ENCODE measurements around the gene NCAM1. TPM values are rescaled to one million over a fixed set of nuclear protein-coding genes. Genes with fewer than 3 reads are reported as not detected.

NCAM1 gene
- total RNA-seq, 1 experiment from 2014 or later, result 0.22 TPM

- TF ChIP-seq ZBTB33 (IDR thresholded peaks at IDR 0.05; ENCODE audit: extremely low read depth, insufficient replicate concordance, low read length), result no peak
- no peak for TF ChIP-seq SP1 (IDR thresholded peaks at IDR 0.05; ENCODE audit: low read depth)
Observed at GRCh38 chr11:113103932-113104690, 142.9 kb downstream of the NCAM1 start (continued).

DNA sequence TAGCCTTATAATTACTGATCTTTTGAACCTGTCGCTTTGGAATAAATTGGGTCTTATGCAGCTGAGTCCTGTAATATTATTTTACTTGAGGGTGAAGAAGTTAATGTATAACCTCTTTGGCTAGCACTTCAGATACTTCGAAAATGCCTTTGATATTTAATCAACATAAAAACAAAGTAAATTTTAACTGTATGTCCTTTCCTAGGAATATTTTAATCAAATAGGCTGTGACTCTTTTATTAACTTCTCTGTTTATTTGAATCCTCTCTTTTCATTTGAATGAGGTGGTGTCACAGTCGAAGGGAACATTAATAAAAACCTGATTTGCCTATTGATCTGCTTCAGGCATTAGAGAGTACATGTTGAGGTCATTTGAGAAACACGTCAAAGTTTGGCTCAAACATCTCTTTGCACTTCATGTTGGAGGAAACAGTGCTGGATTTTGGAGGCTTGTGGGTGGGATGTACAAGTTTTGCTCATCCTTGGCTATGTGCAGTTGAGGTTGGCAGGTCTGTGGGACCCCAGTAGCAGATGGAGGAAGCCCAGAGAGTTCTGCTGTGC is 143.6 kb downstream of the NCAM1 start:
- no peak for DNase-seq (ENCODE audit: low read depth, low spot score)
- ChIA-PET RAD21 (ENCODE audit: low non-redundant PET in 1 of 2, low total read pairs in 2 of 2, uncharacterized antibody in 2 of 2, unreplicated experiment in 2 of 2) (no interaction called here), POLR2A (no interaction called here), CTCF (no interaction called here)
- Histone ChIP-seq H3K4me2 (ENCODE audit: low read length) (no peak overlapping the region), H3K36me3 (ENCODE audit: control insufficient read depth in 1 of 2, insufficient read depth in 2 of 2, low read length in 2 of 2) (no peaks in the 10 kb centered on the region), H4K20me1 (ENCODE audit: insufficient read depth) (no peaks in the 10 kb centered on the region), H3K27ac (ENCODE audit: low read depth, low read length) (no peak overlapping the region), H3K9me3 (ENCODE audit: control insufficient read depth in 1 of 2, insufficient read depth in 1 of 2, low read depth in 1 of 2, low read length in 2 of 2) (no peaks in the 10 kb centered on the region), H3K9me2 (ENCODE audit: insufficient read depth) (no peaks in the 10 kb centered on the region), H3K4me3 (replicated peaks in 1 of 2; ENCODE audit: low read depth in 1 of 2, low read length in 2 of 2) (no peak overlapping the region), H3K27me3 (ENCODE audit: insufficient read depth, low read length) (peaks cover 47% of the 10 kb centered on the region), H3K4me1 (ENCODE audit: control insufficient read depth in 1 of 2, insufficient read depth in 2 of 2, low read length in 2 of 2) (no peaks in the 10 kb centered on the region), H3K79me2 (ENCODE audit: insufficient read depth, low read length) (no peaks in the 10 kb centered on the region), H3K9ac (ENCODE audit: low read length) (no peak overlapping the region), H2AFZ (ENCODE audit: low read depth, low read length, poor library complexity, severe bottlenecking) (no peak overlapping the region)
- no peak for ATAC-seq
- no peak for TF ChIP-seq ZFX (IDR thresholded peaks at IDR 0.05)
- intact Hi-C loops (cut with micrococcal nuclease), result no loop called here
- BruUV-seq (replicated peaks), result no TSS peak

DNA sequence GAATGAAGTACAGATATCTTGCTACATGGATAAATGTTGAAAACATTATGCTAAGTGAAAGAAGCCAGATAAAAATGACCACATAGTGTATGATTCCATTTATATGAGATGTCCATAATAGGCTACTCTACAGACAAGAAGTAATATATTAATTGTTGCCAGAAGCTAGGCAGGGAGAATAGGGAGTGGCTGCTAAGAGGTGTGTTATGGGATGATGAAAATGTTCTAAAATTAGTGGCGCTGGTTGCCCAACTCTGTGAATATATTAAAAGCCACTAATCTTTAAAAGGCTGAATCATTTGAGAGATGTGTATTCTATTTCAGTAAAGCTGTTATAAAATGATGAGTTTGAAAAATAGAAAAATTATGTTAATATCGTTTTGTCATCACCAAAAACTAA is 144.4 kb downstream of the NCAM1 start:
- no peaks in the 10 kb centered on the region for H3K9me2 ChIP-seq (ENCODE audit: insufficient read depth)
- H3K4me2 ChIP-seq (ENCODE audit: low read length), result no peak overlapping the region
- H3K9ac ChIP-seq (ENCODE audit: low read length), result no peak overlapping the region
- ATAC-seq, result no peak
- H3K27me3 ChIP-seq (ENCODE audit: insufficient read depth, low read length), result peaks cover 42% of the 10 kb centered on the region
- ChIA-PET POLR2A (no interaction called here), RAD21 (ENCODE audit: low non-redundant PET in 1 of 2, low total read pairs in 2 of 2, uncharacterized antibody in 2 of 2, unreplicated experiment in 2 of 2) (no interaction called here), CTCF (no interaction called here)
- H3K79me2 ChIP-seq (ENCODE audit: insufficient read depth, low read length), result no peaks in the 10 kb centered on the region
- intact Hi-C loops (cut with micrococcal nuclease), result no loop called here
- BruUV-seq (replicated peaks), result no TSS peak
- H4K20me1 ChIP-seq (ENCODE audit: insufficient read depth), result no peaks in the 10 kb centered on the region
- no peaks in the 10 kb centered on the region for H3K9me3 ChIP-seq (ENCODE audit: control insufficient read depth in 1 of 2, insufficient read depth in 1 of 2, low read depth in 1 of 2, low read length in 2 of 2)
- no peak for DNase-seq (ENCODE audit: low read depth, low spot score)
- H2AFZ ChIP-seq (ENCODE audit: low read depth, low read length, poor library complexity, severe bottlenecking), result no peak overlapping the region
- no peak overlapping the region for H3K27ac ChIP-seq (ENCODE audit: low read depth, low read length)
- H3K4me3 ChIP-seq (replicated peaks in 1 of 2; ENCODE audit: low read depth in 1 of 2, low read length in 2 of 2), result no peak overlapping the region
- no peaks in the 10 kb centered on the region for H3K4me1 ChIP-seq (ENCODE audit: control insufficient read depth in 1 of 2, insufficient read depth in 2 of 2, low read length in 2 of 2)
- H3K36me3 ChIP-seq (ENCODE audit: control insufficient read depth in 1 of 2, insufficient read depth in 2 of 2, low read length in 2 of 2), result no peaks in the 10 kb centered on the region
- no peak for TF ChIP-seq CBX3 (IDR thresholded peaks at IDR 0.05; ENCODE audit: low read depth)
- TF ChIP-seq YY1 (IDR thresholded peaks at IDR 0.05; ENCODE audit: extremely low read depth, insufficient replicate concordance, low read depth, low read length), result no peak
- no peak for TF ChIP-seq ZFX (IDR thresholded peaks at IDR 0.05)
- TF ChIP-seq SRF (IDR thresholded peaks at IDR 0.05; ENCODE audit: low read depth), result no peak
- no peak for TF ChIP-seq JUND (IDR thresholded peaks at IDR 0.05)
- TF ChIP-seq MAX (IDR thresholded peaks at IDR 0.05), result no peak
- TF ChIP-seq ELF1 (IDR thresholded peaks at IDR 0.05; ENCODE audit: borderline replicate concordance, low read depth), result no peak
- no peak for TF ChIP-seq ZNF274 (IDR thresholded peaks at IDR 0.05; ENCODE audit: low read depth, low read length)
- TF ChIP-seq RAD21 (IDR thresholded peaks at IDR 0.05; ENCODE audit: low read depth), result no peak
- TF ChIP-seq FOSL1 (IDR thresholded peaks at IDR 0.05; ENCODE audit: low read depth), result no peak
- TF ChIP-seq, protein P1, sequence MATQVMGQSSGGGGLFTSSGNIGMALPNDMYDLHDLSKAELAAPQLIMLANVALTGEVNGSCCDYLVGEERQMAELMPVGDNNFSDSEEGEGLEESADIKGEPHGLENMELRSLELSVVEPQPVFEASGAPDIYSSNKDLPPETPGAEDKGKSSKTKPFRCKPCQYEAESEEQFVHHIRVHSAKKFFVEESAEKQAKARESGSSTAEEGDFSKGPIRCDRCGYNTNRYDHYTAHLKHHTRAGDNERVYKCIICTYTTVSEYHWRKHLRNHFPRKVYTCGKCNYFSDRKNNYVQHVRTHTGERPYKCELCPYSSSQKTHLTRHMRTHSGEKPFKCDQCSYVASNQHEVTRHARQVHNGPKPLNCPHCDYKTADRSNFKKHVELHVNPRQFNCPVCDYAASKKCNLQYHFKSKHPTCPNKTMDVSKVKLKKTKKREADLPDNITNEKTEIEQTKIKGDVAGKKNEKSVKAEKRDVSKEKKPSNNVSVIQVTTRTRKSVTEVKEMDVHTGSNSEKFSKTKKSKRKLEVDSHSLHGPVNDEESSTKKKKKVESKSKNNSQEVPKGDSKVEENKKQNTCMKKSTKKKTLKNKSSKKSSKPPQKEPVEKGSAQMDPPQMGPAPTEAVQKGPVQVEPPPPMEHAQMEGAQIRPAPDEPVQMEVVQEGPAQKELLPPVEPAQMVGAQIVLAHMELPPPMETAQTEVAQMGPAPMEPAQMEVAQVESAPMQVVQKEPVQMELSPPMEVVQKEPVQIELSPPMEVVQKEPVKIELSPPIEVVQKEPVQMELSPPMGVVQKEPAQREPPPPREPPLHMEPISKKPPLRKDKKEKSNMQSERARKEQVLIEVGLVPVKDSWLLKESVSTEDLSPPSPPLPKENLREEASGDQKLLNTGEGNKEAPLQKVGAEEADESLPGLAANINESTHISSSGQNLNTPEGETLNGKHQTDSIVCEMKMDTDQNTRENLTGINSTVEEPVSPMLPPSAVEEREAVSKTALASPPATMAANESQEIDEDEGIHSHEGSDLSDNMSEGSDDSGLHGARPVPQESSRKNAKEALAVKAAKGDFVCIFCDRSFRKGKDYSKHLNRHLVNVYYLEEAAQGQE (IDR thresholded peaks at IDR 0.05; ENCODE audit: low read depth), result no peak
